ENCODE data around the gene RASA2.

RASA2 gene

DNA sequence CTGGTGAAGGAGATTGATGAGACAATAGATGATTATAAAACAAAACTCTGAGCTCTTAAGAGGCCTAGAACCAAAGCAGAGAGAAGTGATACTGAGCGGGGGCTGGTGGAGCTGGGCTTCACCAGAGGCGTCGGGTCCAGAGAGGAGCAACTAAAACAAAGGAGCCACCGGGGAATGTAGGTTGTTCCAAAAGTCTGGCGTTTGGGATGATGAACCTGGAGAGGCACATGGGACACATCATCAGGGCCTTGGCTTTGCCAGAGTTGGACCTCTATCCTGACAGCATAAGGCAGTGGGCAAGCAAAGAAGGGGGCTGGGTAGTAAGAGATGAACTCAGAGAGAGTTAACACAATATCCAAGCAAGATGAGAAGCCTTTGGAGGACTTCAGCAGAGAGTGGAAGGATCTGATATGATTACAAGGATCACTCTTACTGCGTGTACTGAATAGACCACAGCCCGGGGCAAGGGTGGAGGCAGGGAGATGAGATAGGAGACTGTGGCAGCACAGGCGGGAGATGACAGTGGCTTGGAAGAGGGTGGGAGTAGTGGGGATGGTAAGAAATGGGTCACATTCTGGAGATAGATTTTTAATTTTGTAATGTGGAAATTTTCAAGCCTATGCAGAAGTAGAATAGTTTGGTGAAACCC, 36.0 kb upstream of the RASA2 start:
- no peak for DNase-seq (ENCODE audit: low read depth in 1 of 2, low spot score in 1 of 2)
- in situ Hi-C loops (cut with HindIII; ENCODE audit: low pct_unique_long_range_greater_than_20kb, low sequenced_read_pairs), result no loop called here
- TF ChIP-seq JUND (IDR thresholded peaks at IDR 0.05; ENCODE audit: low read depth), result no peak

DNA sequence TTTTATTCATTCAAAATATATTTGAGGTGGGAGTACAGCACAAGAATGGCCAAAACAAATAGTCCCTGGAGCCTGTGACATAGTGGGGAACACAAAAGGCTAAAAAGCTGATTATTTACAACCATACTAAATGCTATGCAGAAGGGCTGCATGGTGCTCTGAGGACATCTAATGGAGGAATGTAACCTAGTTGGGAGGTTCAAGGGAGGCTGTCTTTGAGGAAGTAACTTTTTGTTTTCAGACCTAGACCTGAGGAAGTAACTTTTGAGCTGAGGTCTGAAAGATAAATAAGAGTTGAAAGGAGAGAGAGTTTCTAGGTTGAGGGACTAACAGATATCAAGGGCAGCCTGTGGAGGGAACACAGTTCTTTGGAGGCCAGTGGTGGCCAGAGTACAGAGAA, 34.8 kb upstream of the RASA2 start:
- in situ Hi-C loops (cut with HindIII; ENCODE audit: low pct_unique_long_range_greater_than_20kb, low sequenced_read_pairs), result no loop called here
- DNase-seq (ENCODE audit: low read depth in 1 of 2, low spot score in 1 of 2), result peak; percentile 39 to 81
- TF ChIP-seq JUND (IDR thresholded peaks at IDR 0.05; ENCODE audit: low read depth), result no peak

DNA sequence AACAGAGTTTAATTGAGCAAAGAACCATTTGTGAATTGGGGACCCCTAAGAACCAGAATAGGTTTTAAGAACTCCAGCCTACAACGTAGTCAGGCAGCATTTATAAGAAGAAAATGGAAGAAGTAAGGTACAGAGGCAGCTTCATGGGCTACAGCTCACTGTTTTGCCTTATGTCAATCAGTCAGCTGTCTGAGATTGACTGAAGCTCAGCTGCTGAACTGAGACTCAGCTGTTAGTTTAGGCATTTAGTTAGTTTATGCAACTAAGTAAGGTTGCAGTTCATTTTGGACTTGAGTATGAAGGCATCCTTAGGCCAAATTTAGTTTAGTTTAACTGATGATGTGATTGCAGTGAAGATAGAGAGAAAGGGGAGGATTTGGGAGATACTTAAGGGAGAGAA, 34.1 kb upstream of the RASA2 start:
- DNase-seq (ENCODE audit: low read depth in 1 of 2, low spot score in 1 of 2), result no peak
- no peak for TF ChIP-seq JUND (IDR thresholded peaks at IDR 0.05; ENCODE audit: low read depth)
- in situ Hi-C loops (cut with HindIII; ENCODE audit: low pct_unique_long_range_greater_than_20kb, low sequenced_read_pairs), result no loop called here

DNA sequence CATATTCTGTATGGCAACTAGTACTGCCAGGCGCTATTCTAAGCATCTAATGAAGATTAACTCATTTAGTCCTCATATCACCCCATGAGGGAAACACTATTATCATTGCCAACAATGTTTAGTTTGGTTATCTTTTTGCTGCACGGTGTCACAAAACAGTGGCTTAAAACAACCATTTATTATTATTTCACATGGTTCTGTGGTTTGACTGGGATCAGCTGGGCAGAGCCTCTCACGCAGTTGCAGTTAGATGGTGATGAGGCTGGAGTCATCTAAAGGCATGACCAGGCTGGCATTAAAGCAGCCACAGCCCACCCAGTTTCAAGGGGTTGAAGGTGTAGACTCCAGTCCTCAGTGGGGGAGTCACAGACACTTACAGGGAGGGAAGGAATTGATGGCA, 32.8 kb upstream of the RASA2 start:
- no peak for TF ChIP-seq JUND (IDR thresholded peaks at IDR 0.05; ENCODE audit: low read depth)
- in situ Hi-C loops (cut with HindIII; ENCODE audit: low pct_unique_long_range_greater_than_20kb, low sequenced_read_pairs), result no loop called here
- no peak for DNase-seq (ENCODE audit: low read depth in 1 of 2, low spot score in 1 of 2)

DNA sequence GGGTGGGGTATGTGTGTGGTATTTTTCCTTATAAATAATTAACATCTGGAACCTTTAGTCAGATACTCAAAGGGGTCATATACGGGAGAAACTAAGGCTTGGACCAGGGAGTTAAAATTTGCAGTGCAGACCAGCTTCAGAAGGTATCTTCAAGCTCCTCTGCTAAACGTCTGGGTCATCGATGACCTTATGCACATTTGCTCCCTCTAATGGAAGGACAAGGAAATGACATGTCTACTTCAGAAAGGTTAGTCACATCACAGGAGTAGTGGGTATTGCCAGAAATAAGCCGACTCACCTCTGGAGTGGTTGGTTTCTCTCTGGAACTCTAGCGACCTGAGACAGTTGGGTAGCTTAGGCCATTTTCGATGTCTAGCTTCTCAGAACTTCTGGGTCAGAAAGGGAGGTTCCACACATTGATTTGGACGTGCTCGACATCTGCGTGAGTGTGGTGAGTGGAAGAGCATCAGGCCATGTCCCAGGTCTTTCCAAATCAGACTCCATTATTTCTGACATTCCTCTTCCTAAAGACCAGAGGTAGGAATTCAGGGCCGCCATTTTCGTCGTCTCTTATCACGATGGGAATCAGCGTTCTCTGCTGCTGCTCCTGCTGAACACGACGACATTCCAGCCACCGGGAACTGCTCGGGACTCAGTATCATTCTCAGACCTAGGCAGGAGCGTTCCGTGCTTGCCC, 31.8 kb upstream of the RASA2 start:
- peak; percentile 46 to 92 for DNase-seq (ENCODE audit: low read depth in 1 of 2, low spot score in 1 of 2)
- TF ChIP-seq JUND (IDR thresholded peaks at IDR 0.05; ENCODE audit: low read depth), result no peak
- in situ Hi-C loops (cut with HindIII; ENCODE audit: low pct_unique_long_range_greater_than_20kb, low sequenced_read_pairs), result no loop called here

DNA sequence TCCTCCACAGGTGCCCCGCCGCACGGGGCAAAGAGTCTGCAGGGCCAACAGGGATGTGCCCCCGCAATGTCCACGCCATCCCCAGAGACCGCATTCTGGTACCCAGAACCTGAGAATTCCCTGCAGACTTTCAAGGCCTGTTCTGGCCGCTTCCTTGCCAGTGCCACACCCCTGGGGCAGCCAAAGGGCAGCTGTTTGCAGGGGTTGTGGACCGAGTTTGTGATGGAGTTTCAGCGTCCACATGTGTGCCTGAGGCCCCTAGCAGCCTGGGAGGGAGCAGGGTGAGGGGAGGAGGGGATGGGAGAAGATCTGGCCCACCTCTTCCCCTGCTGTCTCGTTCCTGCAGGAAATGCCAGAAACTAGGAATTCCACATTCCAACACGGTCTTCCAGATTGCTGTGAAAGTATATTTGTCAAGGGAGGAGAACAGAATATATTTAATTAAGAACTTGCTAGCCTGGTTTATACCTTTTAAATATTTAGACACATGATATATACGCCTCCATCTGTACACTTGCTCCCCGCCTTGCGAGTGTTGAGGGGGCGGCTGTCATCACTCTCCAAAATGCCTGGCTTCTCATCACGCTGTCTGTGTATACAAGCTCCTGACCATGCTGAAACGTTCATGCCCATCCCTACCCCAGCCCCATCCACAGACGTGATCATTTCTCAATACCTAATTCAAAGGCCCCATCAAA, 31.1 kb upstream of the RASA2 start:
- DNase-seq (ENCODE audit: low read depth in 1 of 2, low spot score in 1 of 2), result peak in 1 of 2 experiments; percentile 85
- in situ Hi-C loops (cut with HindIII; ENCODE audit: low pct_unique_long_range_greater_than_20kb, low sequenced_read_pairs), result no loop called here
- no peak; the same call in 1 of the 2 replicates for TF ChIP-seq JUND (IDR thresholded peaks at IDR 0.05; ENCODE audit: low read depth)

DNA sequence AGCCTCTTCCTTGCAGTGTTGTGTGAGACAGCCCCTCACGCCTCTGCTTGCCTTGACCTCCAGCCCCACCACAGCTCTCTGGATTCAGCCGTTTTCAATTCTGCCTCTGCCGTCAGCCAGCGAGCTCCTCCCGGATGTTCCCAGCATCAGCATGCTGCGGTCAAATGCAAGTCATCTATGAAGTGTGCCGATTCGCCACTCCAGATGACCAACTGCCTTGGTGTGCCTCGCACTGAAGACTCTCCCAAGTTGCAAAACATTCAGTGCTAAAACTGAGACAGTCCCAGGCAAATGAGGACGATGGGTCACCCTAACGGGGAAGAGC, 30.6 kb upstream of the RASA2 start:
- TF ChIP-seq JUND (IDR thresholded peaks at IDR 0.05; ENCODE audit: low read depth), result no peak
- peak in 1 of 2 experiments; percentile 37 for DNase-seq (ENCODE audit: low read depth in 1 of 2, low spot score in 1 of 2)
- in situ Hi-C loops (cut with HindIII; ENCODE audit: low pct_unique_long_range_greater_than_20kb, low sequenced_read_pairs), result no loop called here

DNA sequence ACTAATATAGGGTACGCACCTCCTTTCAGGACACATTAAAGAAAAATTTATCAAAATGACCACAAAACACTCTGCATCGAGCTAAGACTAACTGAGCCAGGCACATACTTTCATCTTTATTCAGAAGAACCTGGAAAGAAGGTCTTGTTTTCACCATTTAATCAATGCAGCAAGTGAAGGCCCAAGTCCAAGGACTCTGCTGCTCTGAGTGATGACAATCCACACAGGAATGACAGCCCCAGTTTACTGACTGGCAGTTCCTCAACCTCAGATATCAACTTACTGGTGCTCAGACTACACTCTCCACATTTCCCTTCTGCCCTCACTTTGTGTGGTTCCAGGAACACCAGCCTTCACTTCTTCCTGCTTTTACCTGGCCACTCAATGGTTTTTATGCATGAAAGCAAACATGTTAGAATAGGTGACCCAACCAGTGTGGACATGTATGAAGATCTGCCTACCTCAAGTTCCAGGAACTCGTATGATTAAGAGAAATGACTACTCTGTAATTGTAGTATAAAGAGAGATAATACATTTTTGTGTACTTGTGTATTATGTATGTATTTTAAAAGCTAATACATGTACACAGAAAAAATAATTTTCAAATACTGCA, 29.1 kb upstream of the RASA2 start:
- no peak for TF ChIP-seq JUND (IDR thresholded peaks at IDR 0.05; ENCODE audit: low read depth)
- DNase-seq (ENCODE audit: low read depth in 1 of 2, low spot score in 1 of 2), result peak in 1 of 2 experiments; percentile 21
- in situ Hi-C loops (cut with HindIII; ENCODE audit: low pct_unique_long_range_greater_than_20kb, low sequenced_read_pairs), result no loop called here

DNA sequence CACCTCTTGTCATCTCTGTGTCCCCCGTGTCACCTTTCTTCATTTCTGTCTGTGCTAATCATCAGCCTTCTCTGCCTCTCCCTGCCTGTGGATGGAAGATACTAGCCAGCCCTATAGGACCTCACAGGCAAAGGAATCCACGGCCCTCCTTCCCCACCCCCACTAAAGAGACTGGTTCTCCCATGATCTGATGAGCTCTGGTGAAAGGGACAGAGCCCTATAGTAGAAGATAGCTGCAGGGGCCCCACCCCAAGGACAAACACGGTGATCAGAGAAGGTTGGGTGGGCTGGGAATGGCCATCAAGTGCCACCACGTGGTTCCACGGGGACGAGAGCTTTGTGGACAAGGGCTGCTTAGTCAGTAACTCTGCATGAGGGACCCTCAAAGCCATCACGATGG, 27.8 kb upstream of the RASA2 start:
- TF ChIP-seq JUND (IDR thresholded peaks at IDR 0.05; ENCODE audit: low read depth), result no peak
- no peak for DNase-seq (ENCODE audit: low read depth in 1 of 2, low spot score in 1 of 2)
- in situ Hi-C loops (cut with HindIII; ENCODE audit: low pct_unique_long_range_greater_than_20kb, low sequenced_read_pairs), result no loop called here

DNA sequence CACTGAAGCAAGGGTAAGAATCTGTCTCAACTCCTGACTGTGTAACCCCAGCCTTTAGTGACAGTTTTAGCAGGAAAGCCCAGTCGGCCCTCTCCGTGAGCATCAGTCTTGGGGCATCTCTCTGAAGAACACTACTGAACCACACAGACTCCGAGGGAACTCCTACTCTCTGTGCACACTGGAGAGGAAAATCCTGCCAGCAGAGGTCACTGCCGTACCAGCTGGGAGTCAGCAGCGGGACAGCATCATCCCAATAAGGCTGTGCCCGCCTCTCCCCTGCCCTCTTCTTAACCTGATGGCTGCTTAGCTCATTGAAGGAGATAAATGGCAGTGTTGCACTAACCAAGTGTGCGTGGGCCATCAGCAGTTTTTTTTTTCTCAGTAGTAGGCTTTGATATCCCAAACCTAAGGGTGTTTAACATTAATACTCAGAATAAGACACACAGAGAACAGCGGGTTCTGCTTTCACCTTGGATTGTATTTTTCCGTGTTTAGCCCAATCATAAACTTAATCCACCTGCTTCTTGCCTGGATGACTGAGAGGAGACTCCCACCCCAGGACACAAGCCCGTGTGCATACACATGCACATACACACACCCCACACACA, 26.6 kb upstream of the RASA2 start:
- peak; percentile 71 to 93 for DNase-seq (ENCODE audit: low read depth in 1 of 2, low spot score in 1 of 2)
- in situ Hi-C loops (cut with HindIII; ENCODE audit: low pct_unique_long_range_greater_than_20kb, low sequenced_read_pairs), result no loop called here

DNA sequence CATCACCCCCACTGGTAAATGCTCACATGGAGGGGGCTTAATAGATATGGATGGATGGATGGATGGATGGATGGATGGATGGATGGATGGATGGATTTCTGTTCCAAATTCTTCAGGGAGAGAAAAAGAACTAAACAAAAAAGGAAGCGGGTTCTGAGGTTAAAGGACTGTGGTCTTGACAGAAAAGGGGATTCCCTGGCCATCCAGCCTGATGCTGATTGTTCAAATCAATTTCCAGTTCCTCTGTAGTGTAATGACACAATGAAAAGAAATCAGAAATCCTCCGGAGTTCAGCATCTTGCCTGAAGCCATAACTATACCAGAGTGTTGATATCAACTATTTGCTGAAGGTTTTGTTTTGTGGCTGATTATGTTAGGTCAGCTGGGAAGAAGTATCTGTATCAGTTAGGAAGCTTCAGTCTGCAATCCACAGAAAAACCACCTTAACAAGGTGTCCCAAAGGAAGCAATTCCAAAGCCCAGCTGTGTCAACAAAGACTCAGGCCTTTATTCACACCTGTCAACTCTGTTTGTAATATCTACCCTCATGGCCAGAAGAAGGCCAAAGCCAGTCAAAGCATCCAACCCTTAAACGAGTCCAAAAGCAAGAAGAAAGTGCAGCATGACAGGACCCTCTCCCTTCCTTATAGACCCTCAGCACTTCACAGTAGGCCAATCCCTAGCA, 24.5 kb upstream of the RASA2 start:
- no peak for TF ChIP-seq JUND (IDR thresholded peaks at IDR 0.05; ENCODE audit: low read depth)
- DNase-seq (ENCODE audit: low read depth in 1 of 2, low spot score in 1 of 2), result peak in 1 of 2 experiments; percentile 26
- in situ Hi-C loops (cut with HindIII; ENCODE audit: low pct_unique_long_range_greater_than_20kb, low sequenced_read_pairs), result no loop called here

More for the DNA sequence above, 26.6 kb upstream of the RASA2 start:
- TF ChIP-seq JUND (IDR thresholded peaks at IDR 0.05; ENCODE audit: low read depth), result no peak

DNA sequence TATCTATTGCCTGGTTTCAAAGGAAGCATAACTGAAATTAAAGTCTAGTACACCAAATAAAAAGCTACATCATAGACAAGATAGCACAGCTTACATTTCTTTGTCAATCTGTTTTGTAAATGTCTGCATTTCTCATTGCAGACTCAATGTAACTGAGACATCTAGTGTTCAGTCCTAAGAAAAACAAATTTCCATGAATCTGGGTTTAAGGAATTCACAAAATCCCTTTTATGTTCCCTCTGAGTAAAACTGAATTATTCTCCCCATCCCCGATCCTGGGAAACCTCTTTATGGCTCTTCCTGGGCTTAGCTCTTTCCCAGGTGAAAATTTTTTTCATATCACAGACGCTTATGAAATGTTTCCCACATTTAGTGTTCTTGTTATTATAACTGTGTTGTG, 21.6 kb upstream of the RASA2 start:
- TF ChIP-seq JUND (IDR thresholded peaks at IDR 0.05; ENCODE audit: low read depth), result no peak
- in situ Hi-C loops (cut with HindIII; ENCODE audit: low pct_unique_long_range_greater_than_20kb, low sequenced_read_pairs), result no loop called here
- peak; percentile 28 to 42 for DNase-seq (ENCODE audit: low read depth in 1 of 2, low spot score in 1 of 2)
